Keratinocyte (primary cell): ENCODE results near the gene TMEM169.

ENCODE experiments used
- CTCF ChIP-seq, 3 experiments: IDR thresholded peaks in 1 of 3; conservative IDR thresholded peaks in 1 of 3; optimal IDR thresholded peaks in 1 of 3; 2 replicates in 2 of 3; 3 replicates in 1 of 3; pipeline versions ENCODE3 to v1.5.1; 2011; ENCODE audit warnings: low read length in 3 of 3, mild to moderate bottlenecking in 3 of 3, moderate library complexity in 2 of 3, control low read depth in 1 of 3, inconsistent platforms in 1 of 3; ENCODE audit not compliant: insufficient read depth in 2 of 3; ENCODE audit errors: extremely low read depth in 1 of 3
- EZH2 ChIP-seq: IDR thresholded peaks from one replicate; pipeline ENCODE4 v1.6.1; 2012; ENCODE audit warnings: inconsistent platforms, mild to moderate bottlenecking, low read length, moderate library complexity

DNA sequence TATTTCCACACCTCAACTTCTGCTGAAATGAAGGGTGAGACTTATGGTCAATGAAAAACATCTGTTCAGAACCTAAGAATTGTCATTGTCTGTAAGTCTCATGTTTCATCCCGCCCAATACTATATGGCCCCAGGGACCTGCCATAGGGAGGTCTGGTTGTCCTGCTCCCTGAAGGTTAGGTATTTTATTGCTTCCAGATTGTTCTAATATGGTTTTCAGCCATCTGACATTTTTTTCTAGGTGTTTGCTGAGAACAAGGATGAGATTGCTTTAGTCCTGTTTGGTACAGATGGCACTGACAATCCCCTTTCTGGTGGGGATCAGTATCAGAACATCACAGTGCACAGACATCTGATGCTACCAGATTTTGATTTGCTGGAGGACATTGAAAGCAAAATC lies 34.7 kb downstream of the TMEM169 start:
- TF ChIP-seq CTCF (optimal IDR thresholded peaks at IDR 0.05 in 1 of 3, IDR thresholded peaks at IDR 0.05 in 1 of 3, conservative IDR thresholded peaks at IDR 0.05 in 1 of 3; ENCODE audit: extremely low read depth in 1 of 3, insufficient read depth in 2 of 3, low read length in 3 of 3) (no peak), EZH2 (no peak)
